Esophagus muscularis mucosa (tissue), 3 donors: Measurements from ENCODE around the gene ACTL10.

Experiments used
- CTCF ChIP-seq, 3 experiments: fragments of 200-600 bp in 2 of 3; fragments of 450-650 bp in 1 of 3; sonication (generic) in 2 of 3; IDR thresholded peaks; one replicate each; pipeline ENCODE4 v1.5.1; 2017 to 2019; ENCODE audit warnings: antibody characterized with exemption in 3 of 3, mild to moderate bottlenecking in 2 of 3, moderate library complexity in 1 of 3
- POLR2A ChIP-seq: fragments of 450-650 bp; IDR thresholded peaks from one replicate; pipeline ENCODE4 v1.6.1; 2017; ENCODE audit warnings: antibody characterized with exemption, moderate library complexity, mild to moderate bottlenecking, low read depth
- POLR2AphosphoS5 ChIP-seq, 2 donors: sonication (generic); formaldehyde crosslinking; IDR thresholded peaks; one replicate each; pipeline ENCODE4 v1.6.1; 2017; ENCODE audit warnings: antibody characterized with exemption in 2 of 2

- TF ChIP-seq CTCF (IDR thresholded peaks at IDR 0.05) (no peak), POLR2AphosphoS5 (IDR thresholded peaks at IDR 0.05) (no peak), POLR2A (no peak)
Observed at GRCh38 chr20:33689973-33690372, 23.2 kb downstream of the ACTL10 start.
